ENCODE results near the gene KRT14.
"Not testable (repeated sequence)": the region's sequence is repeated elsewhere in the genome, so short reads cannot be mapped to it uniquely, and the experiment has no call there.

KRT14 gene

GRCh38 chr17:41547378-41547841 lies 39.3 kb downstream of the KRT14 start:
- POLR2A ChIA-PET = no interaction called here
- no peak for TF ChIP-seq CTCF (IDR thresholded peaks at IDR 0.05; ENCODE audit: control extremely low read depth, extremely low read depth, low read depth, missing control alignments)

GRCh38 chr17:41546819-41547218 lies 39.9 kb downstream of the KRT14 start:
- CTCF ChIA-PET = interaction anchor here (0.7 to 7.7 kb wide), 4 partner anchors 10 to 115 kb away, joined by 3 to 107 read pairs (median 26); no protein-coding TSS in a partner anchor
- POLR2A ChIA-PET = no interaction called here
- DNase-seq (ENCODE audit: extremely low spot score) = no peak
- TF ChIP-seq CTCF (IDR thresholded peaks at IDR 0.05; ENCODE audit: control extremely low read depth, extremely low read depth, low read depth, missing control alignments) = no peak

More at GRCh38 chr17:41547378-41547841, 39.3 kb downstream of the KRT14 start:
- CTCF ChIA-PET = interaction anchor here (0.9 to 8.2 kb wide), 15 partner anchors 11 to 691 kb away, joined by 3 to 107 read pairs (median 26); partner anchors contain the start of gene KRT19
- DNase-seq (ENCODE audit: extremely low spot score) = no peak

GRCh38 chr17:41545829-41546410 lies 40.8 kb downstream of the KRT14 start:
- CTCF ChIA-PET = interaction anchor here (1.4 kb wide), 1 partner anchor 103 kb away, joined by 4 read pairs; no protein-coding TSS in a partner anchor
- POLR2A ChIA-PET = no interaction called here
- DNase-seq (ENCODE audit: extremely low spot score) = no peak
- TF ChIP-seq CTCF (IDR thresholded peaks at IDR 0.05; ENCODE audit: control extremely low read depth, extremely low read depth, low read depth, missing control alignments) = no peak

- ChIA-PET CTCF (interaction anchor here (1.2 to 1.9 kb wide), 2 partner anchors 20 to 118 kb away, joined by 3 to 8 read pairs; no protein-coding TSS in a partner anchor), POLR2A (no interaction called here)
- TF ChIP-seq CTCF (IDR thresholded peaks at IDR 0.05; ENCODE audit: control extremely low read depth, extremely low read depth, low read depth, missing control alignments) = no peak
- no peak for DNase-seq (ENCODE audit: extremely low spot score)
Measured at GRCh38 chr17:41544935-41545334, 41.8 kb downstream of the KRT14 start.

- DNase-seq (ENCODE audit: extremely low spot score) = no peak
- POLR2A ChIA-PET = no interaction called here
- no peak for TF ChIP-seq CTCF (IDR thresholded peaks at IDR 0.05; ENCODE audit: control extremely low read depth, extremely low read depth, low read depth, missing control alignments)
- CTCF ChIA-PET = interaction anchor here (1.2 to 1.9 kb wide), 2 partner anchors 20 to 118 kb away, joined by 3 to 8 read pairs; no protein-coding TSS in a partner anchor
Measured at GRCh38 chr17:41544491-41544892, 42.2 kb downstream of the KRT14 start.

GRCh38 chr17:41542786-41543185 lies 43.9 kb downstream of the KRT14 start:
- CTCF ChIA-PET = interaction anchor here (1.4 to 2.8 kb wide), 2 partner anchors 10 to 106 kb away, joined by 5 to 11 read pairs; no protein-coding TSS in a partner anchor
- POLR2A ChIA-PET; DNase-seq (ENCODE audit: extremely low spot score): not testable (repeated sequence)

- no peak for DNase-seq (ENCODE audit: extremely low spot score)
Measured at GRCh38 chr17:41542357-41542756, 44.3 kb downstream of the KRT14 start.

More at GRCh38 chr17:41542357-41542756, 44.3 kb downstream of the KRT14 start:
- TF ChIP-seq CTCF (IDR thresholded peaks at IDR 0.05; ENCODE audit: control extremely low read depth, extremely low read depth, low read depth, missing control alignments) = no peak
- ChIA-PET POLR2A (no interaction called here), CTCF (interaction anchor here (1.4 to 2.8 kb wide), 4 partner anchors 8 to 121 kb away, joined by 4 to 26 read pairs (median 8); no protein-coding TSS in a partner anchor)
